Chondrocyte (in vitro differentiated cells): Measurements from ENCODE around the gene MKLN1. TPM values are rescaled to one million over a fixed set of nuclear protein-coding genes. Genes with fewer than 3 reads are reported as not detected.
A peak's percentile ranks its signal among the peaks of the same experiment; 100 is the strongest.

Experiments used
- DNase-seq: peaks from one replicate; pipeline ENCODE4 v3.0.0; 2021; ENCODE audit warnings: mixed read lengths, low spot score
- H3K27ac Mint-ChIP-seq: one replicate; pipeline ENCODE4 v1.8.0; 2021; ENCODE audit warnings: mild to moderate bottlenecking, moderate library complexity, mixed read lengths; ENCODE audit not compliant: unreplicated experiment
- H3K27me3 Mint-ChIP-seq: 2 replicates; pipeline ENCODE4 v1.8.0; 2021; ENCODE audit warnings: low read depth, mixed read lengths
- H3K36me3 Mint-ChIP-seq: 2 replicates; pipeline ENCODE4 v1.8.0; 2021; ENCODE audit warnings: low read depth, mixed read lengths
- H3K4me1 Mint-ChIP-seq: 2 replicates; pipeline ENCODE4 v1.8.0; 2021; ENCODE audit warnings: low read depth, mild to moderate bottlenecking, mixed read lengths
- H3K4me3 Mint-ChIP-seq: one replicate; pipeline ENCODE4 v1.8.0; 2021; ENCODE audit warnings: mild to moderate bottlenecking, moderate library complexity, mixed read lengths; ENCODE audit not compliant: unreplicated experiment
- H3K9me3 Mint-ChIP-seq: 2 replicates; pipeline ENCODE4 v1.8.0; 2021; ENCODE audit warnings: low read depth, mixed read lengths
- CTCF ChIP-seq: fragments of 200-600 bp; sonication (generic); IDR thresholded peaks from 2 replicates; pipeline ENCODE4 v1.5.0; 2021; ENCODE audit warnings: antibody characterized with exemption, mild to moderate bottlenecking, moderate library complexity
- total RNA-seq: library from RNA; stranded (reverse); gene quantifications from 3 replicates; pipeline ENCODE4 v1.2.1, GENCODE V29; 2021

The MKLN1 gene
- total RNA-seq, 1 donor from 2014 or later: 33.4 TPM

- Mint-ChIP-seq H3K4me3 (no peak overlapping the region), H3K36me3 (no peaks in the 10 kb centered on the region), H3K27ac (no peak overlapping the region), H3K9me3 (no peaks in the 10 kb centered on the region), H3K27me3 (no peaks in the 10 kb centered on the region), H3K4me1 (peaks cover 28% of the 10 kb centered on the region)
- TF ChIP-seq CTCF: no peak
- DNase-seq: no peak
Measured at GRCh38 chr7:131527456-131527855, 199.8 kb downstream of the MKLN1 start.

- no peak for TF ChIP-seq CTCF
- DNase-seq: no peak
- Mint-ChIP-seq H3K9me3 (no peaks in the 10 kb centered on the region), H3K27ac (peak overlapping the region; percentile 66), H3K4me1 (peaks cover 21% of the 10 kb centered on the region), H3K4me3 (no peak overlapping the region), H3K36me3 (no peaks in the 10 kb centered on the region), H3K27me3 (no peaks in the 10 kb centered on the region)
Measured at GRCh38 chr7:131529179-131529578, 201.5 kb downstream of the MKLN1 start.

- Mint-ChIP-seq H3K9me3 (no peaks in the 10 kb centered on the region), H3K36me3 (no peaks in the 10 kb centered on the region), H3K4me1 (peaks cover 21% of the 10 kb centered on the region), H3K27me3 (no peaks in the 10 kb centered on the region), H3K27ac (no peak overlapping the region), H3K4me3 (no peak overlapping the region)
- TF ChIP-seq CTCF: no peak
- no peak for DNase-seq
Measured at GRCh38 chr7:131529617-131530016, 201.9 kb downstream of the MKLN1 start.

GRCh38 chr7:131530137-131530536 is 202.5 kb downstream of the MKLN1 start:
- Mint-ChIP-seq H3K4me3 (no peak overlapping the region), H3K9me3 (no peaks in the 10 kb centered on the region)

GRCh38 chr7:131532570-131533091 is 205.0 kb downstream of the MKLN1 start:
- Mint-ChIP-seq H3K4me3 (no peak overlapping the region), H3K4me1 (peaks cover 21% of the 10 kb centered on the region), H3K27me3 (no peaks in the 10 kb centered on the region), H3K27ac (no peak overlapping the region), H3K36me3 (no peaks in the 10 kb centered on the region), H3K9me3 (no peaks in the 10 kb centered on the region)
- no peak for TF ChIP-seq CTCF
- DNase-seq: peak; percentile 34

More at GRCh38 chr7:131530137-131530536, 202.5 kb downstream of the MKLN1 start:
- no peak overlapping the region for H3K27ac Mint-ChIP-seq
- H3K36me3 Mint-ChIP-seq: no peaks in the 10 kb centered on the region
- peak; percentile 51 for DNase-seq
- peaks cover 21% of the 10 kb centered on the region for H3K4me1 Mint-ChIP-seq
- no peak for TF ChIP-seq CTCF
- no peaks in the 10 kb centered on the region for H3K27me3 Mint-ChIP-seq
